ENCODE data around the gene GNAT2.

The GNAT2 gene

GRCh38 chr1:109657395-109657794 is 38.0 kb upstream of the GNAT2 start:
- H3K4me3 ChIP-seq (ENCODE audit: low read depth, low read length): no peak overlapping the region
- H3K9me3 ChIP-seq (ENCODE audit: control insufficient read depth, insufficient read depth, low read length): no peaks in the 10 kb centered on the region
- H3K27ac ChIP-seq (ENCODE audit: low read depth, low read length): no peak overlapping the region
- H3K36me3 ChIP-seq (ENCODE audit: control insufficient read depth, insufficient read depth, low read length): no peaks in the 10 kb centered on the region
- peaks cover 13% of the 10 kb centered on the region for H3K27me3 ChIP-seq (ENCODE audit: control insufficient read depth, insufficient read depth, low read length)
- no peak overlapping the region for H3K9ac ChIP-seq (ENCODE audit: low read depth, low read length)
- no peaks in the 10 kb centered on the region for H3K4me1 ChIP-seq (ENCODE audit: control insufficient read depth, insufficient read depth, low read length)

GRCh38 chr1:109655615-109656519 is 36.5 kb upstream of the GNAT2 start, which contains the start of gene GSTM4:
Gene GSTM4 (plus strand): TSS chr1:109656099. CDS start chr1:109656390, 291 bp downstream.
- Histone ChIP-seq H3K36me3 (ENCODE audit: control insufficient read depth, insufficient read depth, low read length) (no peaks in the 10 kb centered on the region), H3K27ac (ENCODE audit: low read depth, low read length) (peak within 1 kb of the TSS; percentile 67), H3K4me1 (ENCODE audit: control insufficient read depth, insufficient read depth, low read length) (no peaks in the 10 kb centered on the region), H3K27me3 (ENCODE audit: control insufficient read depth, insufficient read depth, low read length) (peaks cover 13% of the 10 kb centered on the region), H3K9ac (ENCODE audit: low read depth, low read length) (peak within 1 kb of the TSS; percentile 61), H3K9me3 (ENCODE audit: control insufficient read depth, insufficient read depth, low read length) (no peaks in the 10 kb centered on the region), H3K4me3 (ENCODE audit: low read depth, low read length) (peak within 1 kb of the TSS; percentile 79)

- H3K9ac ChIP-seq (ENCODE audit: low read depth, low read length): no peak overlapping the region
- H3K4me1 ChIP-seq (ENCODE audit: control insufficient read depth, insufficient read depth, low read length): no peaks in the 10 kb centered on the region
- H3K27ac ChIP-seq (ENCODE audit: low read depth, low read length): no peak overlapping the region
- no peaks in the 10 kb centered on the region for H3K9me3 ChIP-seq (ENCODE audit: control insufficient read depth, insufficient read depth, low read length)
- H3K27me3 ChIP-seq (ENCODE audit: control insufficient read depth, insufficient read depth, low read length): peaks cover 13% of the 10 kb centered on the region
- H3K36me3 ChIP-seq (ENCODE audit: control insufficient read depth, insufficient read depth, low read length): no peaks in the 10 kb centered on the region
- H3K4me3 ChIP-seq (ENCODE audit: low read depth, low read length): no peak overlapping the region
These were observed 35.1 kb upstream of the GNAT2 start for GRCh38 chr1:109654519-109654918.

- H3K36me3 ChIP-seq (ENCODE audit: control insufficient read depth, insufficient read depth, low read length): no peaks in the 10 kb centered on the region
- peaks cover 13% of the 10 kb centered on the region for H3K27me3 ChIP-seq (ENCODE audit: control insufficient read depth, insufficient read depth, low read length)
- no peak overlapping the region for H3K27ac ChIP-seq (ENCODE audit: low read depth, low read length)
- no peaks in the 10 kb centered on the region for H3K4me1 ChIP-seq (ENCODE audit: control insufficient read depth, insufficient read depth, low read length)
- no peak overlapping the region for H3K4me3 ChIP-seq (ENCODE audit: low read depth, low read length)
- H3K9ac ChIP-seq (ENCODE audit: low read depth, low read length): no peak overlapping the region
- no peaks in the 10 kb centered on the region for H3K9me3 ChIP-seq (ENCODE audit: control insufficient read depth, insufficient read depth, low read length)
These were observed 33.9 kb upstream of the GNAT2 start for GRCh38 chr1:109653306-109653705.

GRCh38 chr1:109652402-109652801 is 33.0 kb upstream of the GNAT2 start:
- H3K36me3 ChIP-seq (ENCODE audit: control insufficient read depth, insufficient read depth, low read length): no peaks in the 10 kb centered on the region
- no peak overlapping the region for H3K9ac ChIP-seq (ENCODE audit: low read depth, low read length)
- H3K9me3 ChIP-seq (ENCODE audit: control insufficient read depth, insufficient read depth, low read length): no peaks in the 10 kb centered on the region
- peaks cover 13% of the 10 kb centered on the region for H3K27me3 ChIP-seq (ENCODE audit: control insufficient read depth, insufficient read depth, low read length)
- H3K4me1 ChIP-seq (ENCODE audit: control insufficient read depth, insufficient read depth, low read length): no peaks in the 10 kb centered on the region
- H3K27ac ChIP-seq (ENCODE audit: low read depth, low read length): no peak overlapping the region
- H3K4me3 ChIP-seq (ENCODE audit: low read depth, low read length): no peak overlapping the region

- Histone ChIP-seq H3K9ac (ENCODE audit: low read depth, low read length) (no peak overlapping the region), H3K27me3 (ENCODE audit: control insufficient read depth, insufficient read depth, low read length) (peaks cover 13% of the 10 kb centered on the region), H3K9me3 (ENCODE audit: control insufficient read depth, insufficient read depth, low read length) (no peaks in the 10 kb centered on the region), H3K4me1 (ENCODE audit: control insufficient read depth, insufficient read depth, low read length) (no peaks in the 10 kb centered on the region), H3K4me3 (ENCODE audit: low read depth, low read length) (no peak overlapping the region), H3K27ac (ENCODE audit: low read depth, low read length) (no peak overlapping the region), H3K36me3 (ENCODE audit: control insufficient read depth, insufficient read depth, low read length) (no peaks in the 10 kb centered on the region)
These were observed 31.2 kb upstream of the GNAT2 start for GRCh38 chr1:109650609-109651008.

- no peaks in the 10 kb centered on the region for H3K36me3 ChIP-seq (ENCODE audit: control insufficient read depth, insufficient read depth, low read length)
- H3K4me3 ChIP-seq (ENCODE audit: low read depth, low read length): no peak overlapping the region
- H3K27ac ChIP-seq (ENCODE audit: low read depth, low read length): no peak overlapping the region
- no peaks in the 10 kb centered on the region for H3K9me3 ChIP-seq (ENCODE audit: control insufficient read depth, insufficient read depth, low read length)
- no peaks in the 10 kb centered on the region for H3K4me1 ChIP-seq (ENCODE audit: control insufficient read depth, insufficient read depth, low read length)
- no peak overlapping the region for H3K9ac ChIP-seq (ENCODE audit: low read depth, low read length)
- H3K27me3 ChIP-seq (ENCODE audit: control insufficient read depth, insufficient read depth, low read length): peaks cover 7% of the 10 kb centered on the region
These were observed 30.1 kb upstream of the GNAT2 start for GRCh38 chr1:109649491-109649914.

- H3K36me3 ChIP-seq (ENCODE audit: control insufficient read depth, insufficient read depth, low read length): no peaks in the 10 kb centered on the region
- no peak overlapping the region for H3K4me3 ChIP-seq (ENCODE audit: low read depth, low read length)
- no peaks in the 10 kb centered on the region for H3K4me1 ChIP-seq (ENCODE audit: control insufficient read depth, insufficient read depth, low read length)
- 0 out of 2 replicates have a peak, but pooled peaks cover 4% of the 10 kb centered on the region for H3K27me3 ChIP-seq (ENCODE audit: control insufficient read depth, insufficient read depth, low read length)
- H3K27ac ChIP-seq (ENCODE audit: low read depth, low read length): no peak overlapping the region
- no peak overlapping the region for H3K9ac ChIP-seq (ENCODE audit: low read depth, low read length)
- no peaks in the 10 kb centered on the region for H3K9me3 ChIP-seq (ENCODE audit: control insufficient read depth, insufficient read depth, low read length)
These were observed 25.3 kb upstream of the GNAT2 start for GRCh38 chr1:109644670-109645069.

- H3K9ac ChIP-seq (ENCODE audit: low read depth, low read length): no peak overlapping the region
- no peak overlapping the region for H3K27ac ChIP-seq (ENCODE audit: low read depth, low read length)
- H3K4me3 ChIP-seq (ENCODE audit: low read depth, low read length): no peak overlapping the region
These were observed 24.2 kb upstream of the GNAT2 start for GRCh38 chr1:109643385-109644230.

GRCh38 chr1:109642626-109643025 is 23.2 kb upstream of the GNAT2 start:
- Histone ChIP-seq H3K4me1 (ENCODE audit: control insufficient read depth, insufficient read depth, low read length) (no peaks in the 10 kb centered on the region), H3K9me3 (ENCODE audit: control insufficient read depth, insufficient read depth, low read length) (no peaks in the 10 kb centered on the region), H3K27ac (ENCODE audit: low read depth, low read length) (no peak overlapping the region), H3K4me3 (ENCODE audit: low read depth, low read length) (no peak overlapping the region), H3K9ac (ENCODE audit: low read depth, low read length) (no peak overlapping the region), H3K36me3 (ENCODE audit: control insufficient read depth, insufficient read depth, low read length) (no peaks in the 10 kb centered on the region), H3K27me3 (ENCODE audit: control insufficient read depth, insufficient read depth, low read length) (0 out of 2 replicates have a peak, but pooled peaks cover 4% of the 10 kb centered on the region)

More at GRCh38 chr1:109643385-109644230, 24.2 kb upstream of the GNAT2 start:
- H3K36me3 ChIP-seq (ENCODE audit: control insufficient read depth, insufficient read depth, low read length): no peaks in the 10 kb centered on the region
- H3K9me3 ChIP-seq (ENCODE audit: control insufficient read depth, insufficient read depth, low read length): no peaks in the 10 kb centered on the region
- H3K27me3 ChIP-seq (ENCODE audit: control insufficient read depth, insufficient read depth, low read length): 0 out of 2 replicates have a peak, but pooled peaks cover 4% of the 10 kb centered on the region
- no peaks in the 10 kb centered on the region for H3K4me1 ChIP-seq (ENCODE audit: control insufficient read depth, insufficient read depth, low read length)
